ENCODE results near the gene ISG15.

Gene ISG15

DNA sequence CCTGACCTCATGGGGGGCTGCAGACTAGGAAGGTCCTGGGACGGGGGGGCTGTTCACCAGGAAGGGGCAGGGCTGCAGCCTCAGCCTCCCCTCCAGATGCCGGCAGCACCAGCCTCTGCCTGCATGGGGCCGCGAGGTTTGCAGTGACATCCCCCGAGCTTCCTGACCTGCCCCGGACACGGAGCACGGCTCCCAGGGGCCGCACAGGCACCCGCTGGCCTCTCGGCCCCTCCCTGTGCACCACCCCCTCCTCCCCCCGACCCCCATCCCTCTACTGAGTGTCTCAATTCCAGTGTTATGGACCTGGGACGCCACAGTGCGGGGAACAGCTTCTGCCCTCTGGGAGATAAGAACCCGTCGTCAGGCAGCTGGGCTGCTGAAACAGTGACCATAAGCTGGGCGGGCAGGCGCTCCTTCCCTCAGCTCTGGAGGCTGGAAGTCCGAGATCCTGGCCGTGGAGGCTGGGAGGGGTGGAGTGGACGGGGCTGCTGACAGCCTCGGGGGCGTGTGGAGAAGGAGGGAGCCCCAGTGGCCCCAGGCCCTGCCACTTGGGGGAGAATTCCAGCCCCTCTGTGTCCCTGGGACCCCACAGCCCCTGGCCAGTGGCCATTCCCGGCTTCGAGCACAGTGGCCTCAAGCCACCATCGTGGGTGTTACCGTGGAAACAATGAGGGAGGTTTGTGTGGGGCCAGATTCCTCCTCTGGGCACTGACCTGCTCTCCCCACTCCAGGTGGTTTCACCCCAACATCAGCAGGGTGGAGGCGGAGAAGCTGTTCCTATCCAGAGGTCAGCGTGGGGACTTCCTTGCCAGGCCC, 49.3 kb downstream of the ISG15 start:
- DNase-seq, result no peak

DNA sequence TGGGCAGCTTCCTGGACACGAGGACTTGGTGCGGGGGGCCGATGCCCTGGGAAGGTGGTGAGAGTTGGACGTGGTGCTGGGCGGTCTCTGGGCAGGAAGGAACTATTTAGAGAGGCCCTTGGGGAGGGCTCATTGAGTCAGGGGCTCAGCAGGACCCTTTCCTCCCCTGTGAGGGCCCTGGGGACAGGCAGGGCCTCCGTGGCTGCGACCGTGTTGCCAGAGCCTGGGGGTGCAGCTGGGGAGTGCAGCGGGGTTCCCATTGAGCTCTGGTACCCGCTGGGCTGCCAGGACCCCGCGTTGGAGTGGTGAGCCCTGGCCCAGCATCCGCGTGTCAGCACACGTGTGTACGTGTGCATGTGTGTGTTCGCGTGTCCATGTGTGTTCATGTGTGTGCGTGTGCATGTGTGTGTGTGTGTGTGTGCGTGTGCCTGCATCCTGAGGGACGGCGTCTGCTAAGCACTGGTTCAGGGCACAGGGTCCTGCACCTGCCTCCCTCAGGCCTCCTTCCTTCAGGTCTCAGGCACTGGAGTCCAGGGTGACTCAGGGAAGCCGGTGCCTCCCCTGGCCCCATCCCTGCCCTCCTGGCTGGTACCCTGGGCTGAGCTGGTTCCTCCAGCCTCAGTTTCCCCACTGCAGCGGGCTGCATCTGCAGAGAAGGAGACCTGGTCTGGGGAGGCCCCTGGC, 50.1 kb downstream of the ISG15 start:
- no peak for DNase-seq

Measured in central memory CD4-positive, alpha-beta T cell (primary cell).